Vagina (tissue), 2 donors: Measurements from ENCODE around the gene PLCB1. TPM values are rescaled to one million over a fixed set of nuclear protein-coding genes. Genes with fewer than 3 reads are reported as not detected.

Experiments used
- DNase-seq, 2 donors: peaks; one replicate each; pipeline ENCODE4 v3.0.0-alpha.2; 2017; ENCODE audit errors: extremely low spot score in 2 of 2
- H3K27ac ChIP-seq: fragments of 200-600 bp; sonication (generic); one replicate; pipeline ENCODE4 v1.5.1; 2019
- H3K27me3 ChIP-seq: fragments of 200-600 bp; sonication (generic); one replicate; pipeline ENCODE4 v1.5.1; 2019
- H3K36me3 ChIP-seq, 2 donors: fragments of 200-600 bp; sonication (generic); one replicate each; pipeline ENCODE4 v1.5.1; 2017 to 2019
- H3K4me1 ChIP-seq: fragments of 200-600 bp; sonication (generic); one replicate; pipeline ENCODE4 v1.5.1; 2019
- H3K4me3 ChIP-seq, 2 donors: fragments of 200-600 bp; sonication (generic); 1 replicate in 1 of 2; 2 replicates in 1 of 2; pipeline ENCODE4 v1.5.1; 2016 to 2019
- H3K9me3 ChIP-seq: fragments of 200-600 bp; sonication (generic); one replicate; pipeline ENCODE4 v1.5.1; 2019
- CTCF ChIP-seq, 3 experiments: fragments of 450-650 bp in 2 of 3; fragments of 200-600 bp in 1 of 3; sonication (generic) in 1 of 3; IDR thresholded peaks; one replicate each; pipeline ENCODE4 v1.5.1; 2017 to 2019; ENCODE audit warnings: antibody characterized with exemption in 3 of 3, mild to moderate bottlenecking in 2 of 3, moderate library complexity in 2 of 3
- POLR2A ChIP-seq, 2 donors: fragments of 450-650 bp; IDR thresholded peaks; one replicate each; pipeline ENCODE4 v1.6.1; 2017; ENCODE audit warnings: antibody characterized with exemption in 2 of 2, mild to moderate bottlenecking in 2 of 2, moderate library complexity in 2 of 2
- POLR2AphosphoS5 ChIP-seq, 2 donors: sonication (generic); formaldehyde crosslinking; IDR thresholded peaks; one replicate each; pipeline ENCODE4 v1.9.0; 2017; ENCODE audit warnings: antibody characterized with exemption in 2 of 2, mild to moderate bottlenecking in 2 of 2, low read depth in 1 of 2; ENCODE audit not compliant: insufficient read depth in 1 of 2
- intact Hi-C: fragments of 100-400 bp; cut with DNase I; formaldehyde crosslinking; loops from one replicate; pipeline ENCODE4 v1.15.1; 2023
- total RNA-seq: library from RNA; depleted of rRNA; stranded (reverse); fragments of >200 nt; gene quantifications from one replicate; pipeline ENCODE4 v1.2.3, GENCODE V29; 2016

The PLCB1 gene
- total RNA-seq, 1 donor from 2014 or later = 32.4 TPM

- Histone ChIP-seq H3K4me1 (no peaks in the 10 kb centered on the region), H3K36me3 (no peaks in the 10 kb centered on the region), H3K27ac (no peak overlapping the region), H3K9me3 (no peaks in the 10 kb centered on the region), H3K27me3 (no peaks in the 10 kb centered on the region), H3K4me3 (no peak overlapping the region)
- intact Hi-C loops = no loop called here
- TF ChIP-seq POLR2AphosphoS5 (IDR thresholded peaks at IDR 0.05; ENCODE audit: insufficient read depth in 1 of 2, low read depth in 1 of 2) (no peak), CTCF (IDR thresholded peaks at IDR 0.05) (no peak)
- DNase-seq = no peak
These were observed 100.3 kb downstream of the PLCB1 start for GRCh38 chr20:8232332-8232731.

GRCh38 chr20:8234580-8234979 is 102.5 kb downstream of the PLCB1 start:
- no peaks in the 10 kb centered on the region for H3K9me3 ChIP-seq
- H3K36me3 ChIP-seq = no peaks in the 10 kb centered on the region
- intact Hi-C loops = no loop called here
- DNase-seq = no peak
- H3K27me3 ChIP-seq = no peaks in the 10 kb centered on the region
- H3K27ac ChIP-seq = no peak overlapping the region
- TF ChIP-seq POLR2AphosphoS5 (IDR thresholded peaks at IDR 0.05; ENCODE audit: insufficient read depth in 1 of 2, low read depth in 1 of 2) = no peak
- TF ChIP-seq CTCF (IDR thresholded peaks at IDR 0.05) = no peak
- no peak for TF ChIP-seq POLR2A (IDR thresholded peaks at IDR 0.05)
- H3K4me1 ChIP-seq = no peaks in the 10 kb centered on the region
- no peak overlapping the region for H3K4me3 ChIP-seq

GRCh38 chr20:8242066-8242465 is 110.0 kb downstream of the PLCB1 start:
- intact Hi-C loops = no loop called here
- Histone ChIP-seq H3K9me3 (no peaks in the 10 kb centered on the region), H3K4me3 (no peak overlapping the region), H3K27ac (no peak overlapping the region), H3K4me1 (peaks cover 18% of the 10 kb centered on the region), H3K36me3 (no peaks in the 10 kb centered on the region), H3K27me3 (no peaks in the 10 kb centered on the region)
- TF ChIP-seq POLR2A (IDR thresholded peaks at IDR 0.05) (no peak), POLR2AphosphoS5 (IDR thresholded peaks at IDR 0.05; ENCODE audit: insufficient read depth in 1 of 2, low read depth in 1 of 2) (no peak), CTCF (IDR thresholded peaks at IDR 0.05) (no peak)
- DNase-seq = no peak

GRCh38 chr20:8242827-8243724 is 111.0 kb downstream of the PLCB1 start:
- TF ChIP-seq CTCF (IDR thresholded peaks at IDR 0.05) = no peak
- no peak for TF ChIP-seq POLR2AphosphoS5 (IDR thresholded peaks at IDR 0.05; ENCODE audit: insufficient read depth in 1 of 2, low read depth in 1 of 2)
- TF ChIP-seq POLR2A (IDR thresholded peaks at IDR 0.05) = no peak
- intact Hi-C loops = no loop called here
- Histone ChIP-seq H3K27ac (no peak overlapping the region), H3K4me1 (peaks cover 18% of the 10 kb centered on the region), H3K27me3 (no peaks in the 10 kb centered on the region), H3K9me3 (no peaks in the 10 kb centered on the region), H3K36me3 (no peaks in the 10 kb centered on the region), H3K4me3 (no peak overlapping the region)
- DNase-seq = no peak

GRCh38 chr20:8244637-8245036 is 112.6 kb downstream of the PLCB1 start:
- TF ChIP-seq POLR2AphosphoS5 (IDR thresholded peaks at IDR 0.05; ENCODE audit: insufficient read depth in 1 of 2, low read depth in 1 of 2) = peak in 1 of 2 donors; percentile 27
- TF ChIP-seq CTCF (IDR thresholded peaks at IDR 0.05) = no peak
- TF ChIP-seq POLR2A (IDR thresholded peaks at IDR 0.05) = no peak
- no peak for DNase-seq

More at GRCh38 chr20:8244637-8245036, 112.6 kb downstream of the PLCB1 start:
- H3K4me1 ChIP-seq = peaks cover 18% of the 10 kb centered on the region
- H3K4me3 ChIP-seq = no peak overlapping the region
- no peaks in the 10 kb centered on the region for H3K9me3 ChIP-seq
- intact Hi-C loops = no loop called here
- peak overlapping the region; percentile 56 for H3K27ac ChIP-seq
- H3K27me3 ChIP-seq = no peaks in the 10 kb centered on the region
- H3K36me3 ChIP-seq = no peaks in the 10 kb centered on the region
